H1 (cell line): ENCODE results near the gene PTTG1IP2. TPM values are rescaled to one million over a fixed set of nuclear protein-coding genes. Genes with fewer than 3 reads are reported as not detected.

Source experiments
- CTCF ChIA-PET: fragments of 300-600 bp; sonication (Branson Sonifier 250); formaldehyde crosslinking; loops from one replicate; lab custom pipeline; 2021; ENCODE audit not compliant: partially characterized antibody; lab: Charles Lee
- POLR2A ChIA-PET: fragments of 300-600 bp; sonication (Branson Sonifier 250); formaldehyde crosslinking; loops from one replicate; lab custom pipeline; 2021; ENCODE audit warnings: inconsistent platforms; ENCODE audit not compliant: partially characterized antibody; lab: Charles Lee
- DNase-seq, 2 experiments: peaks; one replicate each; pipeline versions ENCODE4 v3.0.0 to v3.0.0-alpha.2; 2010 to 2022; ENCODE audit warnings: low spot score in 2 of 2, low read depth in 1 of 2, mixed read lengths in 1 of 2
- FAIRE-seq: peaks from 2 replicates; lab custom pipeline; 2011; peaks lifted over from hg19 to GRCh38; lab: Jason Lieb, UNC
- H2AFZ ChIP-seq: 2 replicates; pipeline ENCODE4 v1.8.1; 2012; ENCODE audit warnings: low read length, inconsistent platforms
- H2AK5ac ChIP-seq: 2 replicates; pipeline ENCODE4 v1.6.1; 2013; ENCODE audit warnings: low read depth, low read length
- H2BK120ac ChIP-seq: replicated peaks from 2 replicates; pipeline ENCODE3; 2013; ENCODE audit warnings: low read depth, low read length, inconsistent platforms
- H2BK12ac ChIP-seq: 2 replicates; pipeline ENCODE4 v1.6.1; 2013; ENCODE audit warnings: low read depth, low read length
- H2BK15ac ChIP-seq: 2 replicates; pipeline ENCODE4 v1.6.1; 2013; ENCODE audit warnings: low read length
- H2BK20ac ChIP-seq: 2 replicates; pipeline ENCODE4 v1.6.1; 2013; ENCODE audit warnings: low read length
- H2BK5ac ChIP-seq: 2 replicates; pipeline ENCODE4 v1.6.1; 2013; ENCODE audit warnings: low read depth, low read length
- H3K14ac ChIP-seq: 2 replicates; pipeline ENCODE4 v1.6.1; 2013; ENCODE audit warnings: inconsistent platforms; ENCODE audit not compliant: insufficient read length
- H3K18ac ChIP-seq: 2 replicates; pipeline ENCODE4 v1.6.1; 2013; ENCODE audit warnings: low read length; ENCODE audit errors: extremely low read depth
- H3K23ac ChIP-seq: 2 replicates; pipeline ENCODE4 v1.6.1; 2013; ENCODE audit warnings: inconsistent platforms; ENCODE audit not compliant: insufficient read length
- H3K23me2 ChIP-seq: 2 replicates; pipeline ENCODE4 v1.6.1; 2013; ENCODE audit warnings: low read depth, low read length
- H3K27ac ChIP-seq: 2 replicates; pipeline ENCODE4 v1.6.1; 2011; ENCODE audit warnings: low read depth, low read length, inconsistent platforms
- H3K27me3 ChIP-seq, 4 experiments: replicated peaks in 1 of 4; 1 replicate in 1 of 4; 2 replicates in 3 of 4; pipeline versions ENCODE4 v1.6.1 to v1.8.1; 2011 to 2013; ENCODE audit warnings: low read length in 3 of 4, mild to moderate bottlenecking in 3 of 4, inconsistent platforms in 2 of 4, mixed read lengths in 2 of 4, moderate library complexity in 1 of 4; ENCODE audit not compliant: control insufficient read depth in 3 of 4, insufficient read depth in 3 of 4; ENCODE audit errors: extremely low read depth in 1 of 4
- H3K36me3 ChIP-seq, 4 experiments: 2 replicates each; pipeline versions ENCODE4 v1.6.1 to v1.8.1; 2011 to 2013; ENCODE audit warnings: mild to moderate bottlenecking in 4 of 4, low read length in 3 of 4, moderate library complexity in 2 of 4, control low read depth in 1 of 4, inconsistent platforms in 1 of 4; ENCODE audit not compliant: insufficient read depth in 4 of 4, control insufficient read depth in 2 of 4
- H3K4ac ChIP-seq: replicated peaks from 2 replicates; pipeline ENCODE3; 2013; ENCODE audit warnings: low read length, low read depth, mixed read lengths, inconsistent platforms; ENCODE audit not compliant: insufficient read length
- H3K4me1 ChIP-seq, 4 experiments: replicated peaks in 1 of 4; 1 replicate in 1 of 4; 2 replicates in 3 of 4; pipeline versions ENCODE4 v1.6.1 to v1.8.1; 2011 to 2013; ENCODE audit warnings: low read length in 3 of 4, inconsistent platforms in 2 of 4, mixed read lengths in 1 of 4; ENCODE audit not compliant: insufficient read depth in 4 of 4, control insufficient read depth in 3 of 4
- H3K4me2 ChIP-seq, 2 experiments: 2 replicates each; pipeline versions ENCODE4 v1.6.1 to v1.8.1; 2011 to 2013; ENCODE audit warnings: low read depth in 2 of 2, low read length in 2 of 2, control low read depth in 1 of 2, inconsistent platforms in 1 of 2, mild to moderate bottlenecking in 1 of 2; ENCODE audit not compliant: insufficient read depth in 1 of 2
- H3K4me3 ChIP-seq, 4 experiments: fragments of 200-600, 300-600 bp in 1 of 4; sonication (generic), shearing (Covaris generic), sonication (Bioruptor Twin) in 1 of 4; 2 replicates each; pipeline versions ENCODE4 v1.5.1 to v1.8.1; 2011 to 2016; ENCODE audit warnings: low read length in 4 of 4, low read depth in 3 of 4, control low read depth in 2 of 4, inconsistent platforms in 2 of 4, mild to moderate bottlenecking in 2 of 4, mixed read lengths in 1 of 4, moderate library complexity in 1 of 4; ENCODE audit not compliant: insufficient read depth in 2 of 4; ENCODE audit errors: extremely low read depth in 1 of 4
- H3K56ac ChIP-seq: replicated peaks from 2 replicates; pipeline ENCODE3; 2013; ENCODE audit warnings: low read depth, mild to moderate bottlenecking, mixed read lengths, low read length, inconsistent platforms; ENCODE audit not compliant: insufficient read length
- H3K79me1 ChIP-seq: 2 replicates; pipeline ENCODE4 v1.6.1; 2013; ENCODE audit warnings: low read depth, low read length, control low read depth
- H3K79me2 ChIP-seq, 2 experiments: 2 replicates each; pipeline versions ENCODE4 v1.6.1 to v1.8.1; 2012 to 2013; ENCODE audit warnings: low read length in 2 of 2, mild to moderate bottlenecking in 2 of 2, inconsistent platforms in 1 of 2; ENCODE audit not compliant: insufficient read depth in 2 of 2, control insufficient read depth in 1 of 2
- H3K9ac ChIP-seq, 4 experiments: replicated peaks in 1 of 4; 1 replicate in 1 of 4; 2 replicates in 3 of 4; pipeline versions ENCODE4 v1.6.1 to v1.8.1; 2011 to 2013; ENCODE audit warnings: low read depth in 3 of 4, low read length in 3 of 4, control low read depth in 2 of 4, mild to moderate bottlenecking in 2 of 4, moderate library complexity in 2 of 4, inconsistent platforms in 1 of 4; ENCODE audit errors: extremely low read depth in 1 of 4
- H3K9me3 ChIP-seq, 2 experiments: 2 replicates each; pipeline versions ENCODE4 v1.6.1 to v1.8.1; 2012 to 2013; ENCODE audit warnings: mild to moderate bottlenecking in 2 of 2, moderate library complexity in 2 of 2, control low read depth in 1 of 2, inconsistent platforms in 1 of 2, low read depth in 1 of 2, low read length in 1 of 2, mixed read lengths in 1 of 2; ENCODE audit not compliant: insufficient read depth in 2 of 2
- H4K20me1 ChIP-seq, 2 experiments: replicated peaks in 1 of 2; 2 replicates each; pipeline versions ENCODE3 to v1.8.1; 2011 to 2013; ENCODE audit warnings: inconsistent platforms in 2 of 2, low read length in 2 of 2, mild to moderate bottlenecking in 1 of 2; ENCODE audit not compliant: insufficient read depth in 2 of 2, control insufficient read depth in 1 of 2
- H4K5ac ChIP-seq: 2 replicates; pipeline ENCODE4 v1.6.1; 2013; ENCODE audit warnings: low read length, low read depth, mixed read lengths, inconsistent platforms; ENCODE audit not compliant: insufficient read length
- H4K8ac ChIP-seq: 2 replicates; pipeline ENCODE4 v1.8.0; 2013; ENCODE audit warnings: mild to moderate bottlenecking, moderate library complexity, low read length, inconsistent platforms; ENCODE audit not compliant: insufficient read depth; ENCODE audit errors: extremely low read depth
- H4K91ac ChIP-seq: replicated peaks from 2 replicates; pipeline ENCODE3; 2013; ENCODE audit warnings: low read length, mixed read lengths, inconsistent platforms; ENCODE audit not compliant: insufficient read length
- CBX8 ChIP-seq: fragments of 300-800, 300-1000 bp; sonication (generic); IDR thresholded peaks from 2 replicates; pipeline ENCODE4 v1.7.1; 2016; ENCODE audit warnings: low read depth, low read length, borderline replicate concordance
- CHD2 ChIP-seq: IDR thresholded peaks from 2 replicates; pipeline ENCODE4 v1.6.1; 2012; ENCODE audit warnings: low read length, improper control_type of control experiment
- EZH2 ChIP-seq: fragments of 200-600 bp; sonication (generic); IDR thresholded peaks from 2 replicates; pipeline ENCODE4 v1.7.1; 2012; ENCODE audit warnings: low read depth, mild to moderate bottlenecking, moderate library complexity, low read length, inconsistent platforms; ENCODE audit not compliant: severe bottlenecking
- FOSL1 ChIP-seq: IDR thresholded peaks from 2 replicates; pipeline ENCODE4 v1.6.1; 2011; ENCODE audit warnings: mild to moderate bottlenecking, low read depth, low read length, moderate library complexity; ENCODE audit not compliant: insufficient read depth
- MAX ChIP-seq: IDR thresholded peaks from 2 replicates; pipeline ENCODE4 v1.6.1; 2012; ENCODE audit warnings: inconsistent platforms
- PHF8 ChIP-seq: fragments of 200-600 bp; sonication (generic); conservative IDR thresholded peaks from 2 replicates; pipeline ENCODE4 v1.7.1; 2012; ENCODE audit warnings: low read depth, mild to moderate bottlenecking, inconsistent platforms, low read length, moderate library complexity
- SRF ChIP-seq: IDR thresholded peaks from 2 replicates; pipeline ENCODE4 v1.6.1; 2011; ENCODE audit warnings: mild to moderate bottlenecking, low read depth, low read length, moderate library complexity
- TAF7 ChIP-seq: optimal IDR thresholded peaks from 2 replicates; pipeline ENCODE3; 2011; ENCODE audit warnings: low read depth, mild to moderate bottlenecking, inconsistent platforms, low read length, moderate library complexity, borderline replicate concordance
- TBP ChIP-seq: IDR thresholded peaks from 2 replicates; pipeline ENCODE4 v1.6.1; 2011; ENCODE audit warnings: low read depth, low read length, improper control_type of control experiment
- WGBS, 2 experiments: shearing (Covaris generic) in 1 of 2; methylation state at CpG; one replicate each; pipeline versions ENCODE4 v1.1.6 to v1.1.7; 2013 to 2015; ENCODE audit warnings: low lambda C conversion rate in 2 of 2, mixed read lengths in 2 of 2, inconsistent platforms in 1 of 2, low coverage in 1 of 2, missing lambda C conversion rate in 1 of 2; ENCODE audit not compliant: insufficient replicate concordance in 2 of 2, insufficient coverage in 1 of 2, insufficient read length in 1 of 2; ENCODE audit errors: extremely low coverage in 1 of 2, missing lambda C conversion rate in 1 of 2; 5-methylcytosine and 5-hydroxymethylcytosine counted together
- long read RNA-seq, 2 experiments: library from RNA in 1 of 2; library from capped mRNA in 1 of 2; stranded (forward); transcript quantifications; one replicate each; pipeline ENCODE4 v2.0.0, GENCODE V29; 2021; ENCODE audit warnings: inconsistent platforms in 1 of 2
- polyA minus RNA-seq, 3 experiments: library from RNA; depleted of rRNA, polyadenylated mRNA; stranded (reverse); fragments of >200 nt; gene quantifications; 1 replicate in 2 of 3; 2 replicates in 1 of 3; pipeline ENCODE4 v1.2.3, GENCODE V29; 2011
- polyA plus RNA-seq, 7 experiments: library from polyadenylated mRNA; depleted of rRNA in 3 of 7; stranded (reverse) in 5 of 7; unstranded in 2 of 7; fragments of >200 nt in 5 of 7; fragments of 200-250 nt in 2 of 7; gene quantifications; 1 replicate in 5 of 7; 2 replicates in 1 of 7; 4 replicates in 1 of 7; pipeline versions ENCODE4 v1.2.1 to v1.2.3, GENCODE V29; 2011 to 2013; ENCODE audit warnings: missing spikeins in 2 of 7, mixed read lengths in 2 of 7
- total RNA-seq: library from RNA; stranded (reverse); fragmentation: NEBNext Ultra II Directional; extraction: Animal tissue kit (Norgen Biotek cat#: 25700); gene quantifications from 2 replicates; pipeline ENCODE4 v1.2.1, GENCODE V29; 2021
- TF ChIP-seq, protein P1 (sequence below): IDR thresholded peaks from 2 replicates; pipeline ENCODE4 v1.6.1; 2011; ENCODE audit warnings: low read depth, mild to moderate bottlenecking, low read length; ENCODE audit not compliant: insufficient read depth

Gene PTTG1IP2
- not detected in 2 replicates for total RNA-seq
- polyA plus RNA-seq (2011; rRNA removed): not detected in 2 replicates
- polyA plus RNA-seq (2011; cell fraction: cytosol; rRNA removed): not detected
- polyA plus RNA-seq (2011; cell fraction: nucleus; rRNA removed): not detected
- polyA plus RNA-seq (2012, experiment 1 of 2): not detected in 4 replicates
- not detected for polyA plus RNA-seq (2012, experiment 2 of 2)
- polyA plus RNA-seq (2013, experiment 1 of 2): not detected
- not detected for polyA plus RNA-seq (2013, experiment 2 of 2)
- not detected in 2 replicates for polyA minus RNA-seq (2011; rRNA and poly(A)+ RNA removed)
- not detected for polyA minus RNA-seq (2011; cell fraction: cytosol; rRNA and poly(A)+ RNA removed)
- not detected for polyA minus RNA-seq (2011; cell fraction: nucleus; rRNA and poly(A)+ RNA removed)
- long read RNA-seq, experiment 1: 0 reads
- long read RNA-seq, experiment 2: 0 reads

- ChIA-PET POLR2A (no interaction called here), CTCF (interaction anchor here (1.2 to 1.7 kb wide), 2 partner anchors 9 to 14 kb away, joined by 3 to 7 read pairs; no protein-coding TSS in a partner anchor)
- Histone ChIP-seq H2BK20ac (no peak within 1 kb of the TSS), H3K14ac (no peak within 1 kb of the TSS), H2AFZ (no peak within 1 kb of the TSS), H3K4me2 (no peak within 1 kb of the TSS), H3K4me3 (no peak within 1 kb of the TSS), H3K9ac (no peak within 1 kb of the TSS), H3K36me3 (no peaks in the 10 kb centered on the region), H4K91ac (no peak within 1 kb of the TSS), H3K9me3 (peaks cover under 1% of the 10 kb centered on the region in 2 experiments; a peak in 2 of 4 replicates), H3K4ac (no peak within 1 kb of the TSS), H3K23me2 (no peaks in the 10 kb centered on the region), H2BK120ac (no peak within 1 kb of the TSS), H2BK12ac (no peak within 1 kb of the TSS), H3K56ac (no peak within 1 kb of the TSS), H2BK5ac (no peak within 1 kb of the TSS), H3K27me3 (no peaks in the 10 kb centered on the region), H3K79me1 (no peaks in the 10 kb centered on the region), H2BK15ac (no peak within 1 kb of the TSS), H3K4me1 (no peaks in the 10 kb centered on the region), H3K27ac (no peak within 1 kb of the TSS), H4K20me1 (no peaks in the 10 kb centered on the region), H2AK5ac (no peak within 1 kb of the TSS), H4K8ac (no peak within 1 kb of the TSS), H3K23ac (no peak within 1 kb of the TSS), H3K18ac (no peak within 1 kb of the TSS), H3K79me2 (no peaks in the 10 kb centered on the region), H4K5ac (no peak within 1 kb of the TSS)
- 92% methylated on average over 4 of the region's 4 CpGs; no CpG with 5 or more reads in 1 of the 2 experiments for WGBS, 2 experiments
- FAIRE-seq (no peak), DNase-seq (no peak)
- TF ChIP-seq CBX8: no peak
- no peak for TF ChIP-seq MAX
- TF ChIP-seq TAF7: no peak
- no peak for TF ChIP-seq PHF8
- no peak for TF ChIP-seq CHD2
- no peak for TF ChIP-seq TBP
- TF ChIP-seq EZH2: no peak
- TF ChIP-seq FOSL1: no peak
- no peak for TF ChIP-seq SRF
- TF ChIP-seq, protein P1, sequence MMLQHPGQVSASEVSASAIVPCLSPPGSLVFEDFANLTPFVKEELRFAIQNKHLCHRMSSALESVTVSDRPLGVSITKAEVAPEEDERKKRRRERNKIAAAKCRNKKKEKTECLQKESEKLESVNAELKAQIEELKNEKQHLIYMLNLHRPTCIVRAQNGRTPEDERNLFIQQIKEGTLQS: no peak
Observed at GRCh38 chr7:90469554-90469953, at the start of gene PTTG1IP2. TSS of gene PTTG1IP2 (plus strand) at chr7:90469639. CDS start at chr7:90469787, 148 bp downstream.
